Amniotic epithelial cell (primary cell): Measurements from ENCODE around the gene FAM227B.
"Not testable (repeated sequence)": the region's sequence is repeated elsewhere in the genome, so short reads cannot be mapped to it uniquely, and the experiment has no call there.

Experiments used
- DNase-seq: peaks from one replicate; pipeline ENCODE4 v3.0.0-alpha.2; 2010; ENCODE audit warnings: low read depth

FAM227B gene

GRCh38 chr15:49438962-49439631 lies 181.5 kb downstream of the FAM227B start:
- DNase-seq = no peak

- DNase-seq = no peak
Observed at GRCh38 chr15:49436751-49437150, 183.9 kb downstream of the FAM227B start.

GRCh38 chr15:49435174-49435573 lies 185.4 kb downstream of the FAM227B start:
- DNase-seq = peak; percentile 82

GRCh38 chr15:49430046-49430445 lies 190.6 kb downstream of the FAM227B start:
- DNase-seq = no peak

GRCh38 chr15:49428409-49429095 lies 192.1 kb downstream of the FAM227B start:
- DNase-seq = no peak

GRCh38 chr15:49427372-49427771 lies 193.2 kb downstream of the FAM227B start:
- DNase-seq = no peak

- peak; percentile 50 for DNase-seq
Observed at GRCh38 chr15:49424954-49425353, 195.7 kb downstream of the FAM227B start.

GRCh38 chr15:49423901-49424550 lies 196.6 kb downstream of the FAM227B start:
- DNase-seq = peak; percentile 70

GRCh38 chr15:49423021-49423420 lies 197.6 kb downstream of the FAM227B start, which contains the start of gene FGF7:
FGF7 (plus strand) TSS chr15:49423242; CDS start chr15:49424298, 1,056 bp downstream.
- DNase-seq = peak; percentile 64

GRCh38 chr15:49421991-49422390 lies 198.6 kb downstream of the FAM227B start:
- DNase-seq = peak; percentile 71

GRCh38 chr15:49418811-49419210 lies 201.8 kb downstream of the FAM227B start:
- DNase-seq = no peak

- DNase-seq = peak; percentile 84
Observed at GRCh38 chr15:49415638-49416037, 205.0 kb downstream of the FAM227B start.

GRCh38 chr15:49415149-49415548 lies 205.5 kb downstream of the FAM227B start:
- no peak for DNase-seq

- no peak for DNase-seq
Observed at GRCh38 chr15:49412797-49413196, 207.8 kb downstream of the FAM227B start.

- no peak for DNase-seq
Observed at GRCh38 chr15:49410641-49411040, 210.0 kb downstream of the FAM227B start.

- DNase-seq = no peak
Observed at GRCh38 chr15:49406352-49407118, 214.1 kb downstream of the FAM227B start.

- not testable (repeated sequence) for DNase-seq
Observed at GRCh38 chr15:49402515-49403296, 217.9 kb downstream of the FAM227B start.

GRCh38 chr15:49387471-49387870 lies 233.1 kb downstream of the FAM227B start:
- no peak for DNase-seq

GRCh38 chr15:49383266-49383665 lies 237.4 kb downstream of the FAM227B start:
- DNase-seq = peak; percentile 49

- DNase-seq = no peak
Observed at GRCh38 chr15:49382394-49382793, 238.2 kb downstream of the FAM227B start.

GRCh38 chr15:49380912-49381311 lies 239.7 kb downstream of the FAM227B start:
- DNase-seq = peak; percentile 21
